GM23338 (cell line): Measurements from ENCODE around the gene COX10. TPM values are rescaled to one million over a fixed set of nuclear protein-coding genes. Genes with fewer than 3 reads are reported as not detected.

Source experiments
- ATAC-seq: fragments of 200-7000 bp; cut with Tn5 transposase; 3 replicates; pipeline ENCODE4 v1.9.1; 2020
- DNase-seq: peaks from one replicate; pipeline ENCODE4 v3.0.0-alpha.2; 2015; ENCODE audit warnings: low spot score
- H2AFZ ChIP-seq: fragments of 200-600 bp; sonication (generic); 2 replicates; pipeline ENCODE4 v1.8.0; 2016; ENCODE audit warnings: antibody characterized with exemption, mild to moderate bottlenecking, moderate library complexity
- H3F3A ChIP-seq: fragments of 200-600 bp; sonication (generic); replicated peaks from 2 replicates; pipeline ENCODE4 v1.8.0; 2017; ENCODE audit warnings: antibody characterized with exemption, mixed run types, low read depth
- H3K27ac ChIP-seq: fragments of 200-600 bp; sonication (generic); 2 replicates; pipeline ENCODE4 v1.6.1; 2016; ENCODE audit warnings: low read depth
- H3K27me3 ChIP-seq: fragments of 200-600 bp; sonication (generic); 2 replicates; pipeline ENCODE4 v1.8.0; 2016; ENCODE audit warnings: mild to moderate bottlenecking, mixed run types, moderate library complexity; ENCODE audit not compliant: insufficient read depth
- H3K36me3 ChIP-seq: fragments of 200-600 bp; sonication (generic); 2 replicates; pipeline ENCODE4 v1.8.0; 2016; ENCODE audit warnings: mild to moderate bottlenecking; ENCODE audit not compliant: insufficient read depth
- H3K4me1 ChIP-seq: fragments of 200-600 bp; sonication (generic); 2 replicates; pipeline ENCODE4 v1.8.0; 2016; ENCODE audit warnings: mild to moderate bottlenecking, moderate library complexity; ENCODE audit not compliant: insufficient read depth
- H3K4me2 ChIP-seq: fragments of 200-600 bp; sonication (generic); 2 replicates; pipeline ENCODE4 v1.7.1; 2017; ENCODE audit warnings: mixed run types
- H3K4me3 ChIP-seq: fragments of 200-600 bp; sonication (generic); 2 replicates; pipeline ENCODE4 v1.6.1; 2016; ENCODE audit warnings: mixed run types
- H3K79me2 ChIP-seq: fragments of 200-600 bp; sonication (generic); replicated peaks from 2 replicates; pipeline ENCODE4 v1.8.0; 2017; ENCODE audit warnings: mild to moderate bottlenecking; ENCODE audit not compliant: insufficient read depth
- H3K9me2 ChIP-seq: fragments of 200-600 bp; sonication (generic); 2 replicates; pipeline ENCODE4 v1.8.0; 2017; ENCODE audit not compliant: insufficient read depth
- H4K20me1 ChIP-seq: fragments of 200-600 bp; sonication (generic); replicated peaks from 2 replicates; pipeline ENCODE4 v1.8.0; 2017; ENCODE audit warnings: mild to moderate bottlenecking; ENCODE audit not compliant: insufficient read depth
- H3K27ac Mint-ChIP-seq: 2 replicates; pipeline ENCODE4 v1.8.0; 2020; ENCODE audit warnings: inconsistent platforms, mild to moderate bottlenecking, moderate library complexity, mixed read lengths
- H3K27me3 Mint-ChIP-seq: 3 replicates; pipeline ENCODE4 v1.8.0; 2022; ENCODE audit warnings: low read depth, mild to moderate bottlenecking, moderate library complexity, mixed read lengths, inconsistent platforms; ENCODE audit not compliant: insufficient read depth, poor library complexity
- H3K36me3 Mint-ChIP-seq: 3 replicates; pipeline ENCODE4 v1.8.0; 2021; ENCODE audit warnings: low read depth, mild to moderate bottlenecking, inconsistent platforms, moderate library complexity, mixed read lengths
- H3K4me1 Mint-ChIP-seq: 3 replicates; pipeline ENCODE4 v1.8.0; 2020; ENCODE audit warnings: mild to moderate bottlenecking, inconsistent platforms, mixed read lengths
- H3K4me3 Mint-ChIP-seq: 3 replicates; pipeline ENCODE4 v1.8.0; 2021; ENCODE audit warnings: moderate library complexity, mild to moderate bottlenecking, inconsistent platforms, mixed read lengths
- H3K9me3 Mint-ChIP-seq: 3 replicates; pipeline ENCODE4 v1.8.0; 2020; ENCODE audit warnings: moderate library complexity, mild to moderate bottlenecking, inconsistent platforms, mixed read lengths
- CREB1 ChIP-seq: fragments of 250-450 bp; sonication (Bioruptor Pico); IDR thresholded peaks from 2 replicates; pipeline ENCODE4 v1.5.0; 2020; ENCODE audit warnings: low read depth, mild to moderate bottlenecking, moderate library complexity
- CTCF ChIP-seq, 2 experiments: fragments of 200-600 bp in 1 of 2; sonication (generic) in 1 of 2; conservative IDR thresholded peaks; 2 replicates each; pipeline versions ENCODE4 v1.5.1 to v1.6.1; 2016 to 2017; ENCODE audit warnings: antibody characterized with exemption in 2 of 2, low read depth in 2 of 2, mild to moderate bottlenecking in 2 of 2, moderate library complexity in 1 of 2
- ETS1 ChIP-seq: IDR thresholded peaks from 2 replicates; pipeline ENCODE4 v1.6.1; 2016; ENCODE audit warnings: antibody characterized with exemption
- NANOG ChIP-seq: IDR thresholded peaks from 2 replicates; pipeline ENCODE4 v1.6.1; 2016; ENCODE audit warnings: antibody characterized with exemption, borderline replicate concordance
- POLR2AphosphoS5 ChIP-seq: IDR thresholded peaks from 2 replicates; pipeline ENCODE4 v1.6.1; 2016; ENCODE audit warnings: antibody characterized with exemption, low read depth
- REST ChIP-seq: IDR thresholded peaks from one replicate; pipeline ENCODE4 v1.6.1; 2018; ENCODE audit warnings: antibody characterized with exemption; ENCODE audit not compliant: unreplicated experiment
- STAT1 ChIP-seq: IDR thresholded peaks from one replicate; pipeline ENCODE4 v1.6.1; 2016; ENCODE audit warnings: antibody characterized with exemption; ENCODE audit not compliant: unreplicated experiment
- ZNF114 ChIP-seq: fragments of 250-450 bp; sonication (Bioruptor Pico); IDR thresholded peaks from 2 replicates; pipeline ENCODE4 v1.5.0; 2020; ENCODE audit warnings: mild to moderate bottlenecking, moderate library complexity
- ZNF331 ChIP-seq: fragments of 250-450 bp; sonication (Bioruptor Pico); IDR thresholded peaks from 2 replicates; pipeline ENCODE4 v1.5.0; 2020; ENCODE audit warnings: low read depth, mild to moderate bottlenecking, moderate library complexity
- ZNF462 ChIP-seq: fragments of 250-450 bp; sonication (Bioruptor Pico); IDR thresholded peaks from 2 replicates; pipeline ENCODE4 v1.5.0; 2020; ENCODE audit warnings: mild to moderate bottlenecking, moderate library complexity
- polyA plus RNA-seq: library from polyadenylated mRNA; unstranded; fragments of >200 nt; fragmentation: Nextera tagmentation; extraction: Ambion mirVana; gene quantifications from 2 replicates; pipeline ENCODE4 v1.2.1, GENCODE V29; 2016
- total RNA-seq: library from RNA; depleted of rRNA; stranded (reverse); fragments of >200 nt; shearing (Covaris generic); gene quantifications from 2 replicates; pipeline ENCODE4 v1.2.3, GENCODE V29; 2014

Gene COX10
- total and polyA plus RNA-seq, 2 experiments from 2014 or later = 25.7 to 46.6 TPM

- no peaks in the 10 kb centered on the region for H3K9me2 ChIP-seq
- Mint-ChIP-seq H3K9me3 (peaks cover 31% of the 10 kb centered on the region), H3K27ac (no peak overlapping the region), H3K4me3 (no peak overlapping the region), H3K36me3 (peaks cover 50% of the 10 kb centered on the region), H3K27me3 (peaks cover 5% of the 10 kb centered on the region), H3K4me1 (no peaks in the 10 kb centered on the region; the same call in 2 of the 3 replicates)
- H3K36me3 ChIP-seq = no peaks in the 10 kb centered on the region; the same call in 1 of the 2 replicates
- no peaks in the 10 kb centered on the region for H3K4me1 ChIP-seq
- ATAC-seq (peak; percentile 36; the same call in 2 of the 3 replicates), DNase-seq (peak; percentile 54)
- no peak overlapping the region for H3K4me2 ChIP-seq
- H3F3A ChIP-seq = no peaks in the 10 kb centered on the region
- H3K27me3 ChIP-seq = no peaks in the 10 kb centered on the region
- no peak overlapping the region for H3K4me3 ChIP-seq
- no peak overlapping the region for H3K27ac ChIP-seq
- H3K79me2 ChIP-seq = no peaks in the 10 kb centered on the region
- no peaks in the 10 kb centered on the region for H4K20me1 ChIP-seq
- no peak for TF ChIP-seq POLR2AphosphoS5
- TF ChIP-seq CTCF (conservative IDR thresholded peaks at IDR 0.05; ENCODE audit: low read depth in 2 of 2) = peak; percentile 49 to 65
- H2AFZ ChIP-seq = no peak overlapping the region
Observed at GRCh38 chr17:14211801-14212200, 142.5 kb downstream of the COX10 start.

- DNase-seq = no peak
- H3K27me3 ChIP-seq = no peaks in the 10 kb centered on the region
- H3K4me2 ChIP-seq = no peak overlapping the region
- Mint-ChIP-seq H3K27ac (no peak overlapping the region), H3K4me1 (no peaks in the 10 kb centered on the region; the same call in 2 of the 3 replicates), H3K36me3 (peaks cover 50% of the 10 kb centered on the region), H3K9me3 (peaks cover 31% of the 10 kb centered on the region), H3K27me3 (peaks cover 5% of the 10 kb centered on the region), H3K4me3 (no peak overlapping the region)
- no peaks in the 10 kb centered on the region for H3F3A ChIP-seq
- ATAC-seq = no peak
- no peak overlapping the region for H2AFZ ChIP-seq
- H3K27ac ChIP-seq = no peak overlapping the region
- no peaks in the 10 kb centered on the region for H4K20me1 ChIP-seq
- no peaks in the 10 kb centered on the region for H3K9me2 ChIP-seq
- H3K36me3 ChIP-seq = no peaks in the 10 kb centered on the region; the same call in 1 of the 2 replicates
- H3K4me1 ChIP-seq = no peaks in the 10 kb centered on the region
- no peaks in the 10 kb centered on the region for H3K79me2 ChIP-seq
- no peak overlapping the region for H3K4me3 ChIP-seq
- no peak for TF ChIP-seq STAT1
- TF ChIP-seq POLR2AphosphoS5 = no peak
- TF ChIP-seq NANOG = no peak
- no peak for TF ChIP-seq CREB1 (CRISPR knock-in tag)
- TF ChIP-seq ZNF331 = no peak
- no peak for TF ChIP-seq ZNF114 (CRISPR knock-in tag)
- no peak for TF ChIP-seq ETS1
- no peak for TF ChIP-seq REST
- TF ChIP-seq ZNF462 = no peak
Observed at GRCh38 chr17:14212401-14212800, 143.1 kb downstream of the COX10 start.
